GM18520 (cell line): Measurements from ENCODE around the gene AP1G1.
"Not testable (repeated sequence)": the region's sequence is repeated elsewhere in the genome, so short reads cannot be mapped to it uniquely, and the experiment has no call there.

Source experiments
- ATAC-seq: cut with Tn5 transposase; IDR thresholded peaks from one replicate; pipeline ENCODE4 v1.9.1; 2021; ENCODE audit not compliant: unreplicated experiment

Gene AP1G1

DNA sequence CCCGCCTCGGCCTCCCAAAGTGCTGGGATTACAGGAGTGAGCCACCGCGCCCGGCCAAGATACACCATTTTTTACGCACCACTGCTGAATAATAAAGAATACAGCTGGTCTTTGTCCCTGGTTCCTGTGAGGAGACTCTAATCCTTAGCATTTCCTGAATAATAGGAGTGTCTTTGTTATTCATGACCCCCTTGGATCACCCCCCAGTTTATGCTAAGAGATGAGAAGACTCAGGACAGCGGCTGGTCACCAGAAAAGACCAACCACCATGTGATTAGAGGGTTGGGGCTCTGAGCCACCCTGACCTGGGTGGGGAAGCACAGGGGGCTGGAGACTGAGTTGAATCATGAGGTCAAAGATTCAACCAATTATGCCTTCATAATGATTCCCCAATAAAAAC is 101.4 kb downstream of the AP1G1 start:
- no peak for ATAC-seq

DNA sequence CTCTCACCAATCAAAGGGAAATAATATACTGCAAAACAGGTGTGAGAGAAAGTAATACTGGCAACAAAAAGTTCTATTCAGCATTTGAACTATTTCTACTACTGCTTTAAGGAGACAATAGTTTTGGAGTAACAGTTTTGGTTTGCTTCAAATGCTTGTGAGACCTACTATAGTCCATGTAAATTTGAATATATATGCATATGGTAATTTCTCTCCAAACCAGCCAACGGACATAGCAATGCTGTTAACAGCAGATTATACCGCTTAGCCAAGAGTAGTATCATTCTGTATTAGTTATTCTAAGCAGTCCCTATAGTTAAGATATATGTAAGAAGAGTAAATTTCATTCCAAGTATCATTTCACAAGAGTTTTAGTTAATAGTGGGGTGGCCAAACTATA is 102.6 kb downstream of the AP1G1 start:
- ATAC-seq, result no peak

DNA sequence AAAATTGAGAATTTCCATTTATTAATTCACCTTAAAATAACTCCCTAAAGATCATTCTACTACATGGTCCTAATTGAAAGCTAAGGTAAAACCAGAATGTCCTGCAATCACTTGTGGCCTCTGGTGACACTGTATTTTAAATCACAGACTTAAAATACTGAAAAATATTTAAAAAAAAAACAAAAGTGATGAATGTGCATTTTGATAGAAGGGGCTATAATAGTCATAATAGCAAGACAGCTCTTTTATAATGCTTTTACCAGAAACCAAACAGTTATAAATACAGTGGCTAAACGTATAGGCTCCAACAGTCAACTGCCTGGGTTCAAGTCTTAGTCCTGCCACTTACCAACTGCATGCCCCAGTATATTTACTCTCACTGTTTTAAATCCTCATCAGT is 105.3 kb downstream of the AP1G1 start:
- no peak for ATAC-seq

DNA sequence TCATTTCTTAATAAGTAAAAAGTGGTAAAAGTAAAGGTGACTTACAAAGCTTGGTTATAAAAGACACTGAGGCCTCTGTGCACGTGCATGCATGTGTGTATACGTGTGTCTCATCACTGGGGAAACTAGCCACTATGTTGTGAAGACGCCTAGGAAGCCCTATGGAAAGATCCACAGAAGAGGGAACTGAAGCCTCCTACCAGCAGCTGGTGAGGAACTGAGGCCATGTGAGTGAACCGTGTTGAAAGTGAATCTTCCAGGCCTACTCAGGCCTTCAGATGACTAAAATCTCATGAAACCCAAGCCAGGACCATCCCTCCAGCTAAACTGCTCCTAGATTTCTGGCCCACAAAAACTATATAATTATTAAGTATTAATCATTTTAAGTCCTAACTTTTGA is 107.8 kb downstream of the AP1G1 start:
- no peak for ATAC-seq

DNA sequence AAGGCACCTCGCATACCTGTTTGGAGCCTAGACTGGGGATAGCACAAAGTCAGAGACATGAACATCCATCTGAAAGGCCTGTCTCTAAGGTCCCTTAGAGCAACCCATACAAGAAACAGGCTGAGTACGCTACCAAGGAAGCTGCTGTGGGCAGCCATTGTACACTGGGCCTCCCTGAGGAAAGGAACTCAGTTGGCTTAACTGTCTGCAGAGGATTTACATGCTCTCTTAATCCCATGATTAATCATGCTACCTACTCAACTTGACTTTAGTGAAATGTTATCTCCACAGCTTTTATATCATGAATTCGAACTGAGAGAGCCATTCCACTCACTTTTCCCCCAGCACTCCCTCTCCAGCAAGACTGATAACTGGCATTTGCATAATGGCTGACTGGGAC is 110.1 kb downstream of the AP1G1 start:
- no peak for ATAC-seq

DNA sequence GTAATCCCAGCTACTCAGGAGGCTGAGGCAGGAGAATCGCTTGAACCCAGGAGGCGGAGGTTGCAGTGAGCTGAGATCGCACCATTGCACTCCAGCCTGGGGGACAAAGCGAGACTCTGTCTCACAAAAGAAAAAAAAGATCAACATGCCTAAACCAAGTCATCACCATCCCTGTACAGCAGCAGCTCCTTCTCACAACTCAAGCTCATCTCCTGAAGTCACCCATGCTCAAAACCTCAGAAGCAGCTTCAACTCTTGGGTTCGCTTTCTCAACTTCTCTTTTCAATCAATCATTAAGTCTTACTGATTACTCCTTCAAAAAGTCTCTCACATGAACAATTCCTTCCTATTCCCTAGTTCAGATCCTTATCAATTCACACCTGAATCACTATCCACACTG is 115.5 kb downstream of the AP1G1 start:
- no peak for ATAC-seq

DNA sequence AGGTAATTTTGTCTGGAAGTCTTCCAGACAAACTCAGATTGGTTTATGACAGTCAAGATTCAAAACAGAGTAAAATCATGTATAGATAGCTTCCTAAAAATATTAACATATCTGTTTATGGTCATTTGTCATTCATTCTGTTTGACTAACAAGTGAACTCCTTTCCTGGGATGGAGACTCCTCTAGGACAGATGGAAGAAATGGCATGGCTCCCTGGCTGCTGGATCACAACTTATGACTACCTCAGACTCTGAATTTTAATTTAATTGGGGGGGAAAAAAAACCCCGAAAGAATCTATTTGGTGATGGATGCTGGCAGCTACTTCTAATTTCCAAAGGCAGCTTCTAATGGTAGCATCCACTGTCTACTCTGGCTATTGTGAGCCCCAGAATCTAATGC is 118.7 kb downstream of the AP1G1 start:
- no peak for ATAC-seq

DNA sequence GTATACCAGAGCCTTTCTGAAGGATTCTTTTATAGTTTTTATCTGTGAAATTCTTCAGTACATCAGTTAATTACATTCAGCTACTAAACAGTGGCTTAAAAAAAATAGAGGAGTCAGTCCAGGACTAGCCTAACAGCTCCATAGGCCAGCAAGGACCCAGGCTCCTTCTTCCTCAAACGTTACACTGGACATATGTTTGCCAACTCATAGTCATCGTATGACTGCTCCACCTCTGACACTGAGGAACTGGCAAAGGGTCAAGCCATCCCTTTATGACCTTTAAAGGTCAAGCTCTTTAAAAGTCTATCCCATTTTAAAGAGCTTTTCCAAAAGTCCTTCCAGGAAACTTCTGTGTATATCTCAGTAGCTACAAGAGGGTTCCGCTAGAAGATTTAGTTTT is 120.8 kb downstream of the AP1G1 start:
- ATAC-seq, result no peak

DNA sequence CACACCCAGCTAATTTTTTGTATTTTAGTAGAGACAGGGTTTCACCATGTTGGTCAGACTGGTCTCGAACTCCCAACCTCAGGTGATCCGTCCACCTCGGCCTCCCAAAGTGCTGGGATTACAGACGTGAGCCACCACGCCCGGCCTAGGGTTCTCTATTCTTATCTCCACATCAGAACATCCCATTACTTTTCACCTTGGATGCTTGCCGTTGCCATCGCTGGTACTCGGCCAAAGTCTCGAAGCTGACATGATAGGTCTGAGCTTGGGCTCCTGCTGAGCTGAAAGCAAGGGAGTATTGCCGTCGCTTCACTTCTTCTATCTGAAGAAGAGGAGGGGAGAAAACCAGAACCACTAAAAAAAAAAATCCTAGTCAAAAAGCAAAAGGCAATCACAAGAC is 124.4 kb downstream of the AP1G1 start:
- ATAC-seq, result not testable (repeated sequence)

DNA sequence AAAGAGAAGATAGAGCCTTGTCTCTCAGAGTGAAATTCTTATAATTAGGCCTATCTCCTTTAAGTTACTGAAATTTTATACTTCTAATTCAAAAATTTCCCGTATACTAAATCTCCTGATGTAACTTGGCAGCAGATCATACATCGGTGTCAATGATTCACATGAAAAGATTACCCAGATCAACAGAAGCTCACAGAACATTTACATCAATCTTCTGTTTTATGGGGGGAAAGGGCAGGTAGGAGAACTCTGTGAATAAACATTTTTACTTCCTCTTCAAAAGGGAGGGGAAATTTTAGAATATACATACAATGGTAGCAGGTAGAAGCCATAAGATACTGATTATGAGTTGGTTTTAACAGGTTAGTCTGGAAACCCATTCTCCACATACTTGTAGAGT is 127.3 kb downstream of the AP1G1 start:
- no peak for ATAC-seq
